OCI-LY7 (cell line): ENCODE data around the gene STRA8. TPM values are rescaled to one million over a fixed set of nuclear protein-coding genes. Genes with fewer than 3 reads are reported as not detected.
A peak's percentile ranks its signal among the peaks of the same experiment; 100 is the strongest.

ENCODE experiments used
- BruUV-seq: library from RNA; stranded (reverse); fragments of 400-500 nt; replicated peaks from 2 replicates; lab custom pipeline; 2021; lab: Mats Ljungman, UMichigan
- CTCF ChIA-PET: fragments of 300-600 bp; sonication (Branson Sonifier 250); formaldehyde crosslinking; loops from one replicate; lab custom pipeline; 2022; ENCODE audit warnings: antibody characterized with exemption; ENCODE audit not compliant: unreplicated experiment; lab: Charles Lee
- POLR2A ChIA-PET: fragments of 300-600 bp; sonication (Branson Sonifier 250); formaldehyde crosslinking; loops from one replicate; lab custom pipeline; 2022; ENCODE audit warnings: antibody characterized with exemption; lab: Charles Lee
- DNase-seq: peaks from one replicate; pipeline ENCODE4 v3.0.0-alpha.2; 2015; ENCODE audit warnings: low spot score
- H2AFZ ChIP-seq: fragments of 200-600 bp; sonication (generic), shearing (Covaris generic); 2 replicates; pipeline ENCODE4 v1.6.1; 2014; ENCODE audit warnings: mild to moderate bottlenecking, antibody characterized with exemption, low read length, moderate library complexity
- H3K27ac ChIP-seq: fragments of 200-600 bp; sonication (generic); 2 replicates; pipeline ENCODE4 v1.5.1; 2014; ENCODE audit warnings: mixed run types, low read depth, mild to moderate bottlenecking, moderate library complexity, low read length, inconsistent platforms; ENCODE audit not compliant: poor library complexity, severe bottlenecking
- H3K36me3 ChIP-seq: fragments of 200-600 bp; sonication (generic); 2 replicates; pipeline ENCODE4 v1.6.1; 2014; ENCODE audit warnings: mild to moderate bottlenecking, antibody characterized with exemption, low read length, moderate library complexity, mixed read lengths; ENCODE audit not compliant: insufficient read depth
- H3K4me1 ChIP-seq: fragments of 200-600 bp; sonication (generic); 2 replicates; pipeline ENCODE4 v1.5.1; 2014; ENCODE audit warnings: mild to moderate bottlenecking, low read length; ENCODE audit not compliant: insufficient read depth, poor library complexity, severe bottlenecking
- H3K4me2 ChIP-seq: fragments of 200-600 bp; sonication (generic); 2 replicates; pipeline ENCODE4 v1.6.1; 2014; ENCODE audit warnings: mild to moderate bottlenecking, low read length
- H3K4me3 ChIP-seq: fragments of 200-600 bp; sonication (generic); 2 replicates; pipeline ENCODE4 v1.5.1; 2014; ENCODE audit warnings: mild to moderate bottlenecking, low read depth, low read length; ENCODE audit not compliant: poor library complexity, severe bottlenecking
- H3K79me2 ChIP-seq: fragments of 200-600 bp; sonication (generic); 2 replicates; pipeline ENCODE4 v1.6.1; 2016; ENCODE audit warnings: low read depth, mild to moderate bottlenecking, low read length, moderate library complexity, mixed read lengths; ENCODE audit not compliant: insufficient read depth
- H3K9me2 ChIP-seq: fragments of 200-600 bp; sonication (generic); 2 replicates; pipeline ENCODE4 v1.6.1; 2016; ENCODE audit warnings: mild to moderate bottlenecking, low read length, mixed read lengths; ENCODE audit not compliant: insufficient read depth
- H3K9me3 ChIP-seq: fragments of 200-600 bp; sonication (generic); 2 replicates; pipeline ENCODE4 v1.6.1; 2014; ENCODE audit warnings: mild to moderate bottlenecking, mixed run types, low read length, mixed read lengths
- H4K20me1 ChIP-seq: fragments of 200-600 bp; sonication (generic); 2 replicates; pipeline ENCODE4 v1.6.1; 2014; ENCODE audit warnings: mild to moderate bottlenecking, antibody characterized with exemption, low read length, moderate library complexity, mixed read lengths; ENCODE audit not compliant: insufficient read depth
- CTCF ChIP-seq: fragments of 200-600 bp; sonication (generic); conservative IDR thresholded peaks from 2 replicates; pipeline ENCODE4 v1.5.1; 2014; ENCODE audit warnings: mild to moderate bottlenecking, antibody characterized with exemption, low read length, moderate library complexity, mixed read lengths
- EZH2phosphoT487 ChIP-seq: fragments of 200-600 bp; sonication (generic); IDR thresholded peaks from 2 replicates; pipeline ENCODE4 v1.6.1; 2018; ENCODE audit warnings: low read depth, borderline replicate concordance, mild to moderate bottlenecking, mixed run types, antibody characterized with exemption, low read length, moderate library complexity, mixed read lengths
- intact Hi-C: fragments of 100-400 bp; cut with micrococcal nuclease; formaldehyde crosslinking; loops from one replicate; pipeline ENCODE4 v1.10.0; 2022; ENCODE audit not compliant: unreplicated experiment
- total RNA-seq, 2 experiments: library from RNA; depleted of rRNA in 1 of 2; stranded (reverse); fragments of >200 nt in 1 of 2; shearing (Covaris generic) in 1 of 2; gene quantifications; 2 replicates each; pipeline ENCODE4 v1.2.3, GENCODE V29; 2014 to 2022

STRA8 gene
- total RNA-seq, 2 experiments from 2014 or later, result not detected

- ChIA-PET CTCF (no interaction called here), POLR2A (interaction anchor here (0.7 to 1.7 kb wide), 5 partner anchors 8 to 40 kb away, joined by 3 to 11 read pairs (median 3); no protein-coding TSS in a partner anchor)
- intact Hi-C loops, result no loop called here
These were observed 2.2 kb downstream of the STRA8 start for GRCh38 chr7:135235841-135236240.

GRCh38 chr7:135236727-135237126, 3.1 kb downstream of the STRA8 start:
- H3K9me2 ChIP-seq, result no peaks in the 10 kb centered on the region; the same call in 1 of the 2 replicates
- H4K20me1 ChIP-seq, result no peaks in the 10 kb centered on the region
- intact Hi-C loops, result no loop called here
- H3K4me3 ChIP-seq, result no peak overlapping the region
- H3K36me3 ChIP-seq, result no peaks in the 10 kb centered on the region
- no peak overlapping the region for H2AFZ ChIP-seq
- ChIA-PET CTCF (no interaction called here), POLR2A (interaction anchor here (0.6 to 1.3 kb wide), 3 partner anchors 9 to 12 kb away, joined by 3 to 5 read pairs (median 3); no protein-coding TSS in a partner anchor)
- H3K4me1 ChIP-seq, result no peaks in the 10 kb centered on the region
- H3K79me2 ChIP-seq, result no peaks in the 10 kb centered on the region
- TF ChIP-seq EZH2phosphoT487 (no peak), CTCF (no peak)
- no peak overlapping the region for H3K4me2 ChIP-seq
- DNase-seq, result peak; percentile 7
- no peak overlapping the region for H3K27ac ChIP-seq
- no TSS peak for BruUV-seq
- no peaks in the 10 kb centered on the region for H3K9me3 ChIP-seq

More at GRCh38 chr7:135235841-135236240, 2.2 kb downstream of the STRA8 start:
- Histone ChIP-seq H3K9me3 (no peaks in the 10 kb centered on the region), H3K4me2 (no peak overlapping the region), H3K36me3 (no peaks in the 10 kb centered on the region), H3K79me2 (no peaks in the 10 kb centered on the region), H2AFZ (no peak overlapping the region), H3K9me2 (no peaks in the 10 kb centered on the region; the same call in 1 of the 2 replicates), H3K4me1 (no peaks in the 10 kb centered on the region), H3K27ac (no peak overlapping the region), H3K4me3 (no peak overlapping the region), H4K20me1 (no peaks in the 10 kb centered on the region)
- TF ChIP-seq EZH2phosphoT487 (no peak), CTCF (no peak)
- BruUV-seq, result no TSS peak
- DNase-seq, result no peak

DNA sequence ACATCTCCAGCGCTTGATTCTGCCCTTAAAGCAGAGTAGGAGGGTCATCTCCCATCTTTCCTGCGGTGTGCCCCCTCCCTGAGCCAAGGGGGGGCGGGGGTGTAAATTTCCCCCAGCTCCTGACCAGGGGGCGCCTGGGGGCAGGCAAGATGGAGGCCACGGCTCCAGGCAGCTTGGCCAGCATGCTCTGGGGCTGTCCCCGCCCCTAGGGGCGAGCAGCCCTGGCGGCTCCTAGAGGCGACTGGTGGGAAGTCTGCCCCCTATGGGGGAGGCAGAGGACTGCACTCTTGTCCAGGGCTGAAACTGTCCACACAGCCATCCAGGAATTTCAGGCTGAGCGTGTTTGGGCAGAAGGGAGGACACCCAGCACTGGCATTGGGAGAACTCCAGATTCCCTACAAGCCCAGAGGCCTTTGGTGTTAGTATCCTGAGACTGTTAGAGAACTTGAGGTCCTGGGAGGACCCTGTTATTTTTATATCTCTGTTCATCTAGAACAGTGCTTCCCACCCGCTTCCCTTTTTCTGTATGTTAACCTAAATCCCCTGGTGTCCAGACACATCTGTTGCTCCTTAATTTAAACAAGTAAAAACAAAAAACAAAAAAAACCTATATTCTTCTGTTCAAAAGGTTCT, 4.6 kb downstream of the STRA8 start:
- intact Hi-C loops, result no loop called here
- POLR2A ChIA-PET, result interaction anchor here (0.7 kb wide), 1 partner anchor 50 kb away, joined by 3 read pairs; no protein-coding TSS in a partner anchor
- Histone ChIP-seq H3K4me2 (no peak overlapping the region), H3K27ac (no peak overlapping the region), H3K9me2 (no peaks in the 10 kb centered on the region; the same call in 1 of the 2 replicates), H3K9me3 (no peaks in the 10 kb centered on the region), H4K20me1 (no peaks in the 10 kb centered on the region), H2AFZ (no peak overlapping the region), H3K36me3 (no peaks in the 10 kb centered on the region), H3K79me2 (no peaks in the 10 kb centered on the region), H3K4me1 (no peaks in the 10 kb centered on the region), H3K4me3 (no peak overlapping the region)
- BruUV-seq, result no TSS peak
- peak; percentile 14 for DNase-seq
- peak; percentile 79 for TF ChIP-seq CTCF
- no peak for TF ChIP-seq EZH2phosphoT487
- CTCF ChIA-PET, result no interaction called here
